ENCODE results near the gene DPH1.

DNA sequence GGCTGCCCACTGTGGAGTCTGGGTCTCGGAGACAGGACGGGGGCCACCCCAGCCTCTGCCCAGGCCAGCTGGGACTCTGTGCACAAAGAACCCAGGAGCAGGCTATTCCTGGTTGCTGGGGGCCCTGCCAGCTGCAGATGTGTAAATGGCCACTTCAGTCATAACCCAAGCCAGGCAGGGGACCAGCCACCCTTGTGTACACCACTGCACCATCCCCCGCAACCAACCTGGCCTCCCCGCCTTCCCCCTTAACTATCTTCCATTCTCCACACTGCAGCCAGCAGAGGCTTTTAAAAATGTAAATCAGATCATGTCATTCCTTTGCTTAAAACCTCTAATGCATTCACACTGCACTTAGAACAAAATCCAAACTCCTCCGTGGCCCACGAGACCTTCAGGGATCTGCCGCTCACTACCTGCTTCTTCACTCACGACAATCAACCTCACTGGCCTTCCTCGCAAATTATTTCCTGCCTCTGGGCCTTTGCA is 33.1 kb upstream of the DPH1 start:
- TF ChIP-seq, protein P1, sequence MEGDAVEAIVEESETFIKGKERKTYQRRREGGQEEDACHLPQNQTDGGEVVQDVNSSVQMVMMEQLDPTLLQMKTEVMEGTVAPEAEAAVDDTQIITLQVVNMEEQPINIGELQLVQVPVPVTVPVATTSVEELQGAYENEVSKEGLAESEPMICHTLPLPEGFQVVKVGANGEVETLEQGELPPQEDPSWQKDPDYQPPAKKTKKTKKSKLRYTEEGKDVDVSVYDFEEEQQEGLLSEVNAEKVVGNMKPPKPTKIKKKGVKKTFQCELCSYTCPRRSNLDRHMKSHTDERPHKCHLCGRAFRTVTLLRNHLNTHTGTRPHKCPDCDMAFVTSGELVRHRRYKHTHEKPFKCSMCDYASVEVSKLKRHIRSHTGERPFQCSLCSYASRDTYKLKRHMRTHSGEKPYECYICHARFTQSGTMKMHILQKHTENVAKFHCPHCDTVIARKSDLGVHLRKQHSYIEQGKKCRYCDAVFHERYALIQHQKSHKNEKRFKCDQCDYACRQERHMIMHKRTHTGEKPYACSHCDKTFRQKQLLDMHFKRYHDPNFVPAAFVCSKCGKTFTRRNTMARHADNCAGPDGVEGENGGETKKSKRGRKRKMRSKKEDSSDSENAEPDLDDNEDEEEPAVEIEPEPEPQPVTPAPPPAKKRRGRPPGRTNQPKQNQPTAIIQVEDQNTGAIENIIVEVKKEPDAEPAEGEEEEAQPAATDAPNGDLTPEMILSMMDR (IDR thresholded peaks at IDR 0.05; ENCODE audit: low read depth, low read length): no peak
- TF ChIP-seq EZH2phosphoT487 (IDR thresholded peaks at IDR 0.05; ENCODE audit: low read depth): no peak
